Measurements from ENCODE around the gene CNGA1.

Gene CNGA1

GRCh38 chr4:47972721-47973120 is 43.8 kb downstream of the CNGA1 start:
- peak overlapping the region; percentile 60 for H3K27ac ChIP-seq
- TF ChIP-seq CTCF (IDR thresholded peaks at IDR 0.05) (no peak), ZFX (IDR thresholded peaks at IDR 0.05; ENCODE audit: borderline replicate concordance) (no peak)

GRCh38 chr4:47972181-47972580 is 44.3 kb downstream of the CNGA1 start:
- TF ChIP-seq ZFX (IDR thresholded peaks at IDR 0.05; ENCODE audit: borderline replicate concordance) = no peak
- TF ChIP-seq CTCF (IDR thresholded peaks at IDR 0.05) = no peak
- H3K27ac ChIP-seq = peak overlapping the region; percentile 60

- TF ChIP-seq ZFX (IDR thresholded peaks at IDR 0.05; ENCODE audit: borderline replicate concordance) = no peak
- no peak for TF ChIP-seq CTCF (IDR thresholded peaks at IDR 0.05)
- H3K27ac ChIP-seq = no peak overlapping the region
These were observed 47.6 kb downstream of the CNGA1 start for GRCh38 chr4:47968847-47969246.

- no peak for TF ChIP-seq ZFX (IDR thresholded peaks at IDR 0.05; ENCODE audit: borderline replicate concordance)
- TF ChIP-seq CTCF (IDR thresholded peaks at IDR 0.05) = no peak
These were observed 61.8 kb downstream of the CNGA1 start for GRCh38 chr4:47954677-47955076.

GRCh38 chr4:47954245-47954644 is 62.2 kb downstream of the CNGA1 start:
- no peak overlapping the region for H3K27ac ChIP-seq
- no peak for TF ChIP-seq CTCF (IDR thresholded peaks at IDR 0.05)
- TF ChIP-seq ZFX (IDR thresholded peaks at IDR 0.05; ENCODE audit: borderline replicate concordance) = no peak

More at GRCh38 chr4:47954677-47955076, 61.8 kb downstream of the CNGA1 start:
- no peak overlapping the region for H3K27ac ChIP-seq

- TF ChIP-seq CTCF (IDR thresholded peaks at IDR 0.05) = no peak
- TF ChIP-seq ZFX (IDR thresholded peaks at IDR 0.05; ENCODE audit: borderline replicate concordance) = no peak
- H3K27ac ChIP-seq = no peak overlapping the region
These were observed 70.4 kb downstream of the CNGA1 start for GRCh38 chr4:47945930-47946726.

GRCh38 chr4:47942081-47942819 is 74.2 kb downstream of the CNGA1 start:
- TF ChIP-seq CTCF (IDR thresholded peaks at IDR 0.05) (no peak), ZFX (IDR thresholded peaks at IDR 0.05; ENCODE audit: borderline replicate concordance) (no peak)

More at GRCh38 chr4:47942081-47942819, 74.2 kb downstream of the CNGA1 start:
- no peak overlapping the region for H3K27ac ChIP-seq
